H4 (cell line): ENCODE data around the gene TLX1. TPM values are rescaled to one million over a fixed set of nuclear protein-coding genes. Genes with fewer than 3 reads are reported as not detected.

Experiments
- DNase-seq: peaks from one replicate; pipeline ENCODE4 v3.0.0-alpha.2; 2015; ENCODE audit warnings: low spot score
- total RNA-seq: library from RNA; depleted of rRNA; stranded (reverse); fragments of >200 nt; shearing (Covaris generic); gene quantifications from 2 replicates; pipeline ENCODE4 v1.2.3, GENCODE V29; 2014; rRNA removed

The TLX1 gene
- not detected in 2 replicates for total RNA-seq

GRCh38 chr10:101130984-101131961, at the start of gene TLX1:
TSS of gene TLX1 (plus strand) at chr10:101131300. CDS start at chr10:101131542, 242 bp downstream.
- no peak for DNase-seq

GRCh38 chr10:101085846-101086245, 45.3 kb upstream of the TLX1 start:
- DNase-seq: no peak

- DNase-seq: no peak
These were observed 43.7 kb upstream of the TLX1 start for GRCh38 chr10:101087376-101087775.

GRCh38 chr10:101087965-101088364, 43.1 kb upstream of the TLX1 start:
- no peak for DNase-seq

GRCh38 chr10:101089520-101090299, 41.4 kb upstream of the TLX1 start:
- DNase-seq: no peak

- DNase-seq: no peak
These were observed 40.5 kb upstream of the TLX1 start for GRCh38 chr10:101090597-101090996.

GRCh38 chr10:101091546-101092290, 39.4 kb upstream of the TLX1 start:
- no peak for DNase-seq

- DNase-seq: no peak
These were observed 38.2 kb upstream of the TLX1 start for GRCh38 chr10:101092881-101093354.

GRCh38 chr10:101094121-101094879, 36.8 kb upstream of the TLX1 start:
- DNase-seq: no peak

GRCh38 chr10:101095004-101095403, 36.1 kb upstream of the TLX1 start:
- no peak for DNase-seq

GRCh38 chr10:101095550-101096213, 35.4 kb upstream of the TLX1 start:
- peak; percentile 81 for DNase-seq

- DNase-seq: no peak
These were observed 34.7 kb upstream of the TLX1 start for GRCh38 chr10:101096378-101096777.

- DNase-seq: no peak
These were observed 33.2 kb upstream of the TLX1 start for GRCh38 chr10:101097881-101098280.

- no peak for DNase-seq
These were observed 31.2 kb upstream of the TLX1 start for GRCh38 chr10:101099901-101100300.

- no peak for DNase-seq
These were observed 29.7 kb upstream of the TLX1 start for GRCh38 chr10:101101372-101101881.

- DNase-seq: no peak
These were observed 27.7 kb upstream of the TLX1 start for GRCh38 chr10:101103430-101103829.

- DNase-seq: no peak
These were observed 24.7 kb upstream of the TLX1 start for GRCh38 chr10:101106351-101106750.

GRCh38 chr10:101107771-101108170, 23.3 kb upstream of the TLX1 start:
- DNase-seq: no peak

- no peak for DNase-seq
These were observed 20.1 kb upstream of the TLX1 start for GRCh38 chr10:101110856-101111523.

- DNase-seq: no peak
These were observed 19.6 kb upstream of the TLX1 start for GRCh38 chr10:101111547-101111946.
